HT1080 (cell line): ENCODE measurements around the gene PABPC4L. TPM values are rescaled to one million over a fixed set of nuclear protein-coding genes. Genes with fewer than 3 reads are reported as not detected.
"Not testable (repeated sequence)": the region's sequence is repeated elsewhere in the genome, so short reads cannot be mapped to it uniquely, and the experiment has no call there.

Source experiments
- DNase-seq: peaks from one replicate; pipeline ENCODE4 v3.0.0-alpha.2; 2015; ENCODE audit warnings: low read depth
- polyA plus RNA-seq, 2 experiments: library from polyadenylated mRNA; depleted of rRNA; stranded (reverse); fragments of >200 nt; gene quantifications; 2 replicates each; pipeline ENCODE4 v1.2.3, GENCODE V29; 2015
- total RNA-seq: library from RNA; depleted of rRNA; stranded (reverse); fragments of >200 nt; shearing (Covaris generic); gene quantifications from 2 replicates; pipeline ENCODE4 v1.2.3, GENCODE V29; 2014; rRNA removed

PABPC4L gene
- not detected in 2 replicates for total RNA-seq
- 0.01 TPM in 1 of 2 replicates, not detected in the other for polyA plus RNA-seq (2015; cell fraction: cytosol; rRNA removed)
- 0.04 TPM in 1 of 2 replicates, not detected in the other for polyA plus RNA-seq (2015; cell fraction: nucleus; rRNA removed)

DNA sequence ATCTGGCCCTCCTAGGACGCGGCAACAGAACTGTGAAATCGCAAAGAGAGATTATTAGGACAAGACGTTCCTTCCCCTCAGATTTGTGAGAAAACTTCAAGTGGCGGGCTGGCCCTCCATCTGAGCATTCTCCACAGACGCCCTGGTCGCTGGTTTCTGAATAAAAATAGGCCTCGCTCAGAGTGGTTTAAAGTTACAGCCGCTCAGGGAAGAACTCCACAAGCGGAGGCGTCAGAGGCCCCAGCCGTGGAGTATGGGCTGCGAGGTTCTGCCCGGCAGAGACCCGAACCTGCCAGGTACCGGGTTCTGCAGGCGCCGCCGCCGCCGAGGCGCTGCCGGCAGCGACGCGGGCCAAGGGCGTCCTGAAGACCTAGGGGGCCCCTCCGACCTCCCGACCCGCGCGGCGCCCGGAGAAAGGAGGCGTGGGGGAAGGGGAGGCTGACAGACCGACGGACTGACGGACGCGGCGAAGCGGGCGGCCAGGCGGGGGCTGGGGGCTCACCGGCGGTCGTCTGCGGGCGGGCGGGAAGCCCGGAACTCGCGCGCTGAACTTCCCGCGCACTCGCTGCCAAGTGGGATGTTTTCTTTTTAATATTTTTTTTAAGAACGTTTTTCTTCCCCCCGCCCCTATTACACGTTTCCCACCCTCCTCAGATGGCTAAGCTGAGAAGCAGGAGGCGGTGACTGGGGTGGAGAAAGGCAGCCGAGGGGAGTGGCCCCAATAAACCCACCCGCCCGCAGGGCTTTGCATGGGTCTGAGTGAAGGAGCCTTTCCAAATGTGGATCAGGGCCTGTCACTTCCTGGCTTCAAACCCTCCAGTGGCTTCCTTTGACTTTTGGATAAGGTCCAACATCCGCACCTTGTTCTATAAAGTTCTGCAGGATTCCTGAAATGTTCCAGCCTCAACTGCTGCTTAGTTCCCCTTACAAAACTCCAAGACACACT lies at the start of gene PABPC4L:
Gene PABPC4L, minus strand, starts transcription at position 574 of the 946 bp plus-strand sequence. CDS start 770 bp downstream, outside the sequence.
- no peak for DNase-seq

DNA sequence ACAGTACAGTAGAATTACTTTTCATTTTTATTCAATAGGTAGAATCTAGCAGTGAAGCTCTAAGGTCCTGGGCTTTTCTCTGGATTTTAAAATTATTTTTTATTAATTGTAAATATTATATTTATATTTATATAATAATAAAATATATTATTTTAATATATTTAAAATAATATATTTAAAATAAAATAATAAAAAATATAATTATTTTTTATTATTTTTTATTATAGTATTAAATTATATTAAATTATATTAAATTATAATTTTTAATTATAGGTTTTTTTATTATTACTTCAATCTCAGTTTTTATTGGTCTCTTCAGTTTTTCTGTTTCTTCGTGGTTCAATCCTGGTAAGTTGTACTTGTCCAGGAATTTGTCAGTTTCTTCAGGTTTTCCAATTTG lies 49.7 kb upstream of the PABPC4L start:
- no peak for DNase-seq

DNA sequence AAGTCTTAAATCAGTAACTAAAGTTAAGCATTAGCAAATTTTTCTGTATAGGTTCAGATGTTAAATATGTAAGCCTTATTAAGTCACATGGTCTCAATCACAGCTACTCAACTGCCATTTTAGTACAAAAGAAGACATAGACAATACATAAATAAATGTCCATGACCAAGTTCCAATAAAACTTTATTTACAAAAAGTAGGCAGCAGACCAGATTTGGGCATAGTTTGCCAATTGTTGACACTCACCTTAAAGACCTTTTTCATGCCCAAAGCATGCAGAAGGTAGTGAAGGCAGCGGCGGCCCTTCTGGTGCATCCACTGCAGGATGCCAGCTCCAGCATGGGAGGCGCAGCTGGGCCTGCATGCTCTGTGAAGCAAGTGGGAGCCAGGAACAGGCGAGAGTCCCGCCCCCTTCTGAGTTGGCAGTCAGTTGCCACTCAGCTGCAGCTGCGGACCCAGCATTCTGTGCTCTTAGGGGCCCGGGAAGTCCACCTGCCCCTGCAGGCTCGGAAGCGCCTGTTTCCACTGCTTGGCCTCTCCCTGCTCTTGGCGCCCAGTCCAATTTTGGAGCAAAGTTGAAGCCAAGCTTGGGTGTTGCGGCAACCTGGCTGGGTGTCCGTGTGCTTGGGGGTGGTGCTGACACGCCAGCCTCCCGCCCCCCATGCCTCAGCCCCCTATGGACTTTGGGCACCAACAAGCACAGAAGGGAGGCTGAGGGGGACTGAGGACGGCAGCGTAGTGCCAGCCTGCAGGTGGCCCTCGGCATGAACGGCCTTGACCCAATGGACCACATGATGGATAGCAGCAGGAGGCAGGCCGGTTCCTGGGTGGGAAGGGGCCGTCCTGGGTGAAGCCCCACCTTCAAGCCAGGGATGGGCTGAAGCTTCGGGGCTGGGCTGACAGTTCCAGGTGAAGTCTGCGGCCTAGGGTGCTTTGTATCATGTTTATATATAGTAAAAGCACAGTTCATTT lies 42.4 kb upstream of the PABPC4L start:
- no peak for DNase-seq

DNA sequence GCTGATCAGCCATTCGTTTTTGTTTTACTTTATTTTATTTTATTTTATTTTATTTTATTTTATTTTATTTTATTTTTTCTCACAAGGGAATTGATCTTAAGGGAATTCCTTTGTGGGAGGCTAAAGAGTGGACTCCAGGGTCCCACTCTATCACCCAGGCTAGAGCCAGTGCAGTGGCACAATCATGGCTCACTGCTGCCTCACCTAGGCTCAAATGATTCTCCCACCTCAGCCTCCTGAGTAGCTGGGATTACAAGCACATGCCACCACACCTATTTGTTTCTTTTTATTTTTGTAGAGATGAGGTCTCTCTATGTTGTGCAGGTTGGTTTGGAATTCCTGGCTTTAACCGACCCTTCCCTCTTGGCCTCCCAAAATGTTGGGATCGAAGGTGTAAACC lies 17.5 kb upstream of the PABPC4L start:
- DNase-seq, result no peak

DNA sequence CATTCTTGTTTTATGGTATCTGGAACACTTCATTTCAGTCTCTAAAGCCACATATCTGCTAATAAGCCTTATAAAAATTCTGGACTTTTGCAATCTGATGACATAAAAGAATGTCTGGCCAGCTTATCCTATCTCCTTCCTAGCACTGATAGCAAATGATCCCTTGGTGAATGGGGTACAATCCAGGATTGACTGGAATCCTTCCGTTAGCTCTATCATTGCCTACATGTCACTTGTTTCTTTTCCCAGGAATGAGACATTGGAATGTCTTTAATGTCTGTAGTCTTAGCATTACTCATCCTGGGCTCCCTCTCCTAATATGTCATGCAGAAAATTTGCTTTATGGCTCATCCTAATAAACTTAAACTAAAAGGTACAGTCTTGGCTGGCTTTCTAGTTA lies 14.8 kb upstream of the PABPC4L start:
- DNase-seq, result peak; percentile 46

DNA sequence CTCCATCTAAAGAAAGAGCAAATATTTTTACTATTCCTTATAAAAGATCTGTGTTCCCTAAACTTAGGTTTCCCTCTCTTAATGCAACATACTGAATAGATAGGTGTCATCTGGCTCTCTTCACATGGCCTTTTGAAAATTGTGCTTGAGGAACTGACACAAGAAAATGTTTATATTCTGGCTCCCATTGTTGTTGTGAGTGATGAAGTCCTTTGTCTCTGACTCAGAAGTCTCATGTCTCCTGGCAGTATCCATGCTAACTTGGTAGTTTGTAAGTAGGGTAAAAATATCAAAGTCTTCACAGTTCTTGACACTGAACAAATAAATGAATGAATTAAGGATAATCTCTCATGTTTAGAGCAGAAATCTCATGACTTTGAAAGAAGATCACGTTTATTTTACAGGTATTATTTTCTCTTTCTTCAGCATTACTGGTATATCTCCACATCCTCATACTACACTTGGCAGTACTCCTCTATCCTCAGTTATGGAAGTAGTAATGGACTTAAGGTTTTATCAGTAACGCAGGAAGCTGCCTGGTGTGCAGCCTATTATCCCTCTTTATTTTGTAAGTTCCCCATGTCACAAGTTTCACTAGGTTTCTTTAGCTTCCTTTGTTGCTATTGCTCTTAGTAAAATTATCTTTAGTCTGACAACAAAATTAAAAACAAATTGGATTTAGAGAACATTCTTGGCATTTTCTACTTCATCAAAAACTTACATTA lies 14.2 kb upstream of the PABPC4L start:
- DNase-seq, result no peak

DNA sequence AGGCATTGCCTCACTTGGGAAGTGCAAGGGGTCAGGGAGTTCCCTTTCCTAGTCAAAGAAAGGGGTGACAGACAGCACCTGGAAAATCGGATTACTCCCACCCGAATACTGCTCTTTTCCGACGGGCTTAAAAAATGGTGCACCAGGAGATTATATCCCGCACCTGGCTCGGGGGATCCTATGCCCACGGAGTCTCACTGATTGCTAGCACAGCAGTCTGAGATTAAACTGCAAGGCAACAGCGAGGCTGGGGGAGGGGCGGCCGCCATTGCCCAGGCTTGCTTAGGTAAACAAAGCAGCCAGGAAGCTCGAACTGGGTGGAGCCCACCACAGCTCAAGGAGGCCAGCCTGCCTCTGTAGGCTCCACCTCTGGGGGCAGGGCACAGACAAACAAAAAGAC lies 6.4 kb upstream of the PABPC4L start:
- not testable (repeated sequence) for DNase-seq

DNA sequence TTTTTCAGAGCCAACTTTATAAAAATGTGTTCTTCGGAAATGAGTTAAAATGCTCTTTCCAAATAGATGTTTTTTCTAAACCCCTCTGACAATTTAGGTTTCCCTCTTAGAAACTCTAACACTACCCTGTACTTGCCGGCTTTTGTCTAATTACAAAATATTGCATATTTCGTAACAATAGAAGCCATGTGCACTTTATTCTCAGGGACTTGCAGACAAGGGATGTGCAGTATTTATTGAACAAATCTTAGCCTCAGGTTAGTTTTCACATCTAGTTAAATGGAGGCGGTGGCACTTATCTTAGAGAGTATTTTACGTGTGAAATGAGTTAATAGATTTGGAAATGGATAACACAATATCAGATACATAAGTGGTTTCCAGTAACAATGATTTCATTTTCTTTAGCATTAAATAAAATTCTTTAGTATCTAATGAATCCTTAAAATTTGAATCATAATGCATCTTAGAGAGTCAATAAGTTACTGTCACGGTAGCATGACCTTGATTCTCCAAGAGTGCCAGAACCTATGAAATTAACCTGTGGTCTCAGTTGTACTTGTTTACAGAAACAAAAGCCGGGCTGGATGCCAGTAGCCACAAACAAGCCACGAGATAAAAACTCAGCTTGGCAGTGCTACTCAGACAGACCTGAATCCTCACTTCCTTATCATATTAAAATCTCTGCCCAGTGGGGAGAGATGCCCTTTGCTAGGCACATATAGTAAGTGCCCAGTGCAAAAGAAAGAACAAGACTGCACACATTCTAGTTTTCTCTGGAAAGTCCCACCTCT lies 772 bp upstream of the PABPC4L start:
- no peak for DNase-seq

DNA sequence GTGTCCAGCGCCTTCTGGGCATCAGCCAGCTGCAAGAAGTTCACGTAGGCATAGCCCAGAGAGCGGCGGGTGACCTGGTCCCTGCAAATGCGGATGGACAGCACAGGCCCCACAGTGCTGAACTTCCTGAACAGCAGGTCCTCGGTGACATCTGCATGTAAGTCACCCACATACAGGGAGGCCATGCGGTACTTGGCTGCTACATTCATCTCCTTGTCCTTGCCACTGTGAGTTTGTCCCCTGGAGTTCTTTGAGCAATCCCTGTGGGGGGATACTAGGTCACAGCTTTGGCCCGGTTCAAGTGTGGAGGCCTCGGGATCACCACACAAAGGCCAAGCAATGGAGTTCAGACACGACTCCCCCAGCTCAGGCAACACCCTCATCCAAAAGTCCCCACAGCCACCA lies 776 bp downstream of the PABPC4L start:
- DNase-seq, result no peak

DNA sequence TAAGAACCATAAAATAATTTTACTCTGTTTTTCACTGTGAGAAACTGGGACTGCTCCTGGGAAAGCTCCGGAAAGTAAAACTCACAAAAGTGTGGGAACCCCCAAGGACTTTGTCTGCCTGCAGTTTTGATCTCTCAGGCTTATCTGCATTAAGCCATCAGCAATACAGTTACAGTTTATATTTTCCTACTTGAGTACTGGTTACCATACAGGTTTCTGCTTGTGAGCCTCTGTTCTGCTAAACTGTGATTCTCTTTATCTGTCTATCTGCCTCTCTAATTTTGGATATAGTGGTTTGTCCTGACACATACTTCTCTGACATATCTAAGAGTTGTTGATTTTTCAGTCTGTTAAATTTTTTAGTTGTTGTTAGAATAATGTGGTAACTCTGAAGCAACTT lies 11.6 kb downstream of the PABPC4L start:
- DNase-seq, result no peak

DNA sequence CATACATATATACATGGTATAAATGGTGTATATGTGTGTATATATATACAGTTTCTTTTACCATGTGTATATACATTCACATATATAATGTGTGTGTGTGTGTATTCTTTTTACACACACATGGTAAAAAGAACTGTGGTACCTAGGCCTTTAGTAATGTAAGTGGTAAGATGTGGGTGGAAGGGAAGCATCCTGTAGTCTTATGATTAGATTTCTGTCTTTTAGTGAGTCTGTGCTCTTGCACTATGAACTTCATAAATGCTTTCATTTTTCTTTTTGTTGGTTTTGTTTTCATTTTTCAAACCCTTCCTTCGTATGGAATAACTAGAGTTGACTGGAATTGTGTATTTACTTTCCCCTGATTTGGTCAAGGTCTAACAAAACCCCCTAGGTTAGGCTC lies 12.1 kb downstream of the PABPC4L start:
- DNase-seq, result no peak

DNA sequence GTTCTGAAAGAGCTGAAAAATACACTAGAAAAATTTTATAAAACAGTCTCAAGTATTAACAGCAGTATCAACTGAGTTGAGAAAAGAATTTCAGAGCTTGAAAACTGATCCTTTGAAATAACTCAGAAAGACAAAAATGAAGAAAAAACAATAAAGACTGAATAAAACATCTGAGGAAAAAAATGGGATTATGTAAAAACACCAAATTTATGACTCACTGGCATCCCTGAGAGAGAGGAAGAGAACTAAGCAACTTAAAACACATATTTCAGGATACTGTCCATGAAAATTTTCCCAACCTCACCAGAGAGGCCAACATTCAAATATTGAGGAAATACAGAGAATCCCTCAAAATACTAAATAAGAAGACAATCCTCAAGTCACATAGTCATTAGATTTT lies 22.9 kb downstream of the PABPC4L start:
- peak; percentile 4 for DNase-seq

DNA sequence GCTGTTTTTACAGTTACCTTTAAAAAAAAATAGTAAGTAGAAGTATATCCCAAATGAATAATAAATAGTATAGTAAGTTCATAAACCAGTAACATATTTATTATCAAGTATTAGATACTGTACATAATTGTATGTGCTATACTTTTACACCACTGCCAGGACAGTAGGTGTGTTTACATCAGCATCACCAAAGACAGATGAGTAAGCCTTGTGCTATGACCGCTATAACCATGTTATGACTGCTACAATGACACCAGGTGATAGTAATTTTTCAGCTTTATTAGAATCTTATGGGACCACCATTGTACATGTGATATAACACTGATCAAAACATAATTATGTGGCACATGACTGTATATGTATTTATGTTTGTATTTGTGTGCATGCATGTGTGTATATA lies 27.3 kb downstream of the PABPC4L start:
- no peak for DNase-seq

DNA sequence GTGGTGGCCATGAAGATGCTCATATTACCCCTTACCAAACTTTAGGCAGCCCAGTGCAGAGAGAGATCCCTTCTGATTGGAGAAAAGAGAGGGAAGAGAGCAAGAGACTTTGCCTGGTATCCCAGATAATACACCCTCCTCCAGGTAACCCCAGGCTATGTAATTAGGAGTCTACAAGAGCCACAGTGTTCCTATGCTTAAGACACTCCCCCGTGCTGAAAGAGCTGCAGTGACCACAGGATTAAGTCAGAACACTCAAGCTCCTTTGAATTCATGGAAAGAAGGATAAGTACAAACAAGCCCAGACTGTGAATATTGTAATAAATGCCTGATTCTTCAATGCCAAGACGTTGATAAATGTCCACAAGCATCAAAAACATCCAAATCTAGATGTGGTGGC lies 41.4 kb downstream of the PABPC4L start:
- no peak for DNase-seq

DNA sequence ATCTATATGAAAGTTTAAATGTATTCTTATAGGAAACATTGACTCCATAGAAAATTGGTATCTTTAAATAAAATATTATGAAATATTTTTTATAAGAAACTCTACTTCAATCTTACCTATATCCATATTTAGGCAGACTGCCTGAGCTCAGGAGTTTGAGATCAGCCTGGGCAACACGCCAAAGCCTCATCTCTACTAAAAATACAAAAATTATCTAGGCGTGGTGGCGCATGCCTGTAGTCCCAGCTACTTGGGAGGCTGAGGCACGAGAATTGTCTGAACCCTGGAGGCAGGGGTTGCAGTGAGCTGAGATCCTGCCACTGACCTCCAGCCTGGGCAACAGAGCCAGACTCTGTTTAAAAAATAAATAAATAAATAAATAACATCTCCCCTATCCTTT lies 47.5 kb downstream of the PABPC4L start:
- DNase-seq, result no peak

DNA sequence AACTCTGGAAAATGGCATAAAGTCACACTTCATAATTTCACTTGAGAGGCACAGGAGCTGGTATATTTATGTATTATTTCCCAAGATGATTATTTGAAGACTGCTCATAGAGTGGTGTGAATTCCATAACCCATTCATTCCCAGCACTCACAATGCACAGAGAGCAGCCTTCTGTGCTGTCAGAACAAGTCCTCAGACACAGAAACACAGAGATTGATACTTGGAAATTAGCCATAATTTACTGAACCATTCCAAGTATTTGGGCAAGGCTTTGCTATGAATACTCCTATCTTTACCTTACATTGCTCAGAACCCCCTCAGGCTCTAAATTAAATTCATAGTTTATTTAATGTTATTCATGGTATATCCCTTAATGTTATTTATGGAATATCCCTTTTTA lies 53.6 kb downstream of the PABPC4L start:
- no peak for DNase-seq
